ENCODE measurements around the gene CPNE7. TPM values are rescaled to one million over a fixed set of nuclear protein-coding genes. Genes with fewer than 3 reads are reported as not detected.

Gene CPNE7
- total and polyA plus RNA-seq, 2 of the 13 experiments (the other 11 are each of a cell fraction or from before 2014, with no cell fraction given), result 0.59 TPM; not detected in 1

DNA sequence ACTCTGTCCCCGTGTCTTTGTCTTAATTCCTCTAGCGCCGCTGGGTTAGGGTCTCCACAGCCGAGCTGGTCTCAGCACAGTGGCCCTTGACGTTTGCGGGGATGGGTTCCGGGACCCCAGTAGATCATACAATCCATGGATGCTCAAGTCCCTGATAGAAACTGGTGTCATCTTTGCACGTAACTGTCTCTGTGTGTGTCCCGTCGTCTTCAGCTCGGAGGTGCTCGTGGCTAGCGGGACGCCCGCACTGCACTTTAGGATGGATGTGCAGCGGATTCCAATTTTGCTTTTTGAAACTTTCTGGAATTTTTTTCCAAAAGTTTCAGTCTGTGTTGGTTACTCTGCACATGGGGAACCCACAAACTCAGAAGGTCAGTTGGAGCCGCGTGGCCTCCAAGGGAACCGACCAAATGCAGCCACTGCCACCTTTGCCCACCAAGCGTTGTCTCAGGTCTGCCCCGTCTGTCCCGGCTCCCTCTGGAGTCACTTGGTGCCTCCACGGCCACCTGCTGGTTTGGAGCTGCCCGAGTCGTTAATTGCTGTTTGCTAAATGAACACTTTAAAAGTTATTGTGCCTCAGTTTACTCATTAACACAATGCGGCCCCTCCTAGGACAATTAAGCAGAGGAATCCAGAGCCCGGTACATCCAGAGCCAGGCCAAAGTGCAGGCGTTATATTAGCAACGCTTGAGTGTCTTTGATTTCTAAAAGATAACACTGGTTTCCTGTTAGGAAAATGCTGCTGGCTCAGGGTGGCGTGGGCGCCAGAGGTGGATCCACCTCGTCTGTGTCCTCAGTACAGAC lies 32.6 kb downstream of the CPNE7 start (continued):
- TF ChIP-seq, protein P1, sequence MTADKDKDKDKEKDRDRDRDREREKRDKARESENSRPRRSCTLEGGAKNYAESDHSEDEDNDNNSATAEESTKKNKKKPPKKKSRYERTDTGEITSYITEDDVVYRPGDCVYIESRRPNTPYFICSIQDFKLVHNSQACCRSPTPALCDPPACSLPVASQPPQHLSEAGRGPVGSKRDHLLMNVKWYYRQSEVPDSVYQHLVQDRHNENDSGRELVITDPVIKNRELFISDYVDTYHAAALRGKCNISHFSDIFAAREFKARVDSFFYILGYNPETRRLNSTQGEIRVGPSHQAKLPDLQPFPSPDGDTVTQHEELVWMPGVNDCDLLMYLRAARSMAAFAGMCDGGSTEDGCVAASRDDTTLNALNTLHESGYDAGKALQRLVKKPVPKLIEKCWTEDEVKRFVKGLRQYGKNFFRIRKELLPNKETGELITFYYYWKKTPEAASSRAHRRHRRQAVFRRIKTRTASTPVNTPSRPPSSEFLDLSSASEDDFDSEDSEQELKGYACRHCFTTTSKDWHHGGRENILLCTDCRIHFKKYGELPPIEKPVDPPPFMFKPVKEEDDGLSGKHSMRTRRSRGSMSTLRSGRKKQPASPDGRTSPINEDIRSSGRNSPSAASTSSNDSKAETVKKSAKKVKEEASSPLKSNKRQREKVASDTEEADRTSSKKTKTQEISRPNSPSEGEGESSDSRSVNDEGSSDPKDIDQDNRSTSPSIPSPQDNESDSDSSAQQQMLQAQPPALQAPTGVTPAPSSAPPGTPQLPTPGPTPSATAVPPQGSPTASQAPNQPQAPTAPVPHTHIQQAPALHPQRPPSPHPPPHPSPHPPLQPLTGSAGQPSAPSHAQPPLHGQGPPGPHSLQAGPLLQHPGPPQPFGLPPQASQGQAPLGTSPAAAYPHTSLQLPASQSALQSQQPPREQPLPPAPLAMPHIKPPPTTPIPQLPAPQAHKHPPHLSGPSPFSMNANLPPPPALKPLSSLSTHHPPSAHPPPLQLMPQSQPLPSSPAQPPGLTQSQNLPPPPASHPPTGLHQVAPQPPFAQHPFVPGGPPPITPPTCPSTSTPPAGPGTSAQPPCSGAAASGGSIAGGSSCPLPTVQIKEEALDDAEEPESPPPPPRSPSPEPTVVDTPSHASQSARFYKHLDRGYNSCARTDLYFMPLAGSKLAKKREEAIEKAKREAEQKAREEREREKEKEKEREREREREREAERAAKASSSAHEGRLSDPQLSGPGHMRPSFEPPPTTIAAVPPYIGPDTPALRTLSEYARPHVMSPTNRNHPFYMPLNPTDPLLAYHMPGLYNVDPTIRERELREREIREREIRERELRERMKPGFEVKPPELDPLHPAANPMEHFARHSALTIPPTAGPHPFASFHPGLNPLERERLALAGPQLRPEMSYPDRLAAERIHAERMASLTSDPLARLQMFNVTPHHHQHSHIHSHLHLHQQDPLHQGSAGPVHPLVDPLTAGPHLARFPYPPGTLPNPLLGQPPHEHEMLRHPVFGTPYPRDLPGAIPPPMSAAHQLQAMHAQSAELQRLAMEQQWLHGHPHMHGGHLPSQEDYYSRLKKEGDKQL (CRISPR knock-in tag; IDR thresholded peaks at IDR 0.05; ENCODE audit: low read depth), result no peak
- 0 out of 2 replicates have a peak, but pooled peaks have one; percentile 16 for TF ChIP-seq ZFX (CRISPR knock-in tag; IDR thresholded peaks at IDR 0.05; ENCODE audit: low read depth)
- no peak for TF ChIP-seq ZNF562 (CRISPR knock-in tag; IDR thresholded peaks at IDR 0.05; ENCODE audit: borderline replicate concordance)
- TF ChIP-seq, protein P2, sequence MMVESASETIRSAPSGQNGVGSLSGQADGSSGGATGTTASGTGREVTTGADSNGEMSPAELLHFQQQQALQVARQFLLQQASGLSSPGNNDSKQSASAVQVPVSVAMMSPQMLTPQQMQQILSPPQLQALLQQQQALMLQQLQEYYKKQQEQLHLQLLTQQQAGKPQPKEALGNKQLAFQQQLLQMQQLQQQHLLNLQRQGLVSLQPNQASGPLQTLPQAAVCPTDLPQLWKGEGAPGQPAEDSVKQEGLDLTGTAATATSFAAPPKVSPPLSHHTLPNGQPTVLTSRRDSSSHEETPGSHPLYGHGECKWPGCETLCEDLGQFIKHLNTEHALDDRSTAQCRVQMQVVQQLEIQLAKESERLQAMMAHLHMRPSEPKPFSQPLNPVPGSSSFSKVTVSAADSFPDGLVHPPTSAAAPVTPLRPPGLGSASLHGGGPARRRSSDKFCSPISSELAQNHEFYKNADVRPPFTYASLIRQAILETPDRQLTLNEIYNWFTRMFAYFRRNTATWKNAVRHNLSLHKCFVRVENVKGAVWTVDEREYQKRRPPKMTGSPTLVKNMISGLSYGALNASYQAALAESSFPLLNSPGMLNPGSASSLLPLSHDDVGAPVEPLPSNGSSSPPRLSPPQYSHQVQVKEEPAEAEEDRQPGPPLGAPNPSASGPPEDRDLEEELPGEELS (CRISPR knock-in tag; IDR thresholded peaks at IDR 0.05), result no peak
- no peak for TF ChIP-seq POLR2AphosphoS5 (IDR thresholded peaks at IDR 0.05; ENCODE audit: low read depth, low read length)
- TF ChIP-seq THYN1 (CRISPR knock-in tag; IDR thresholded peaks at IDR 0.05; ENCODE audit: borderline replicate concordance, low read depth), result no peak
- TF ChIP-seq, protein P3, sequence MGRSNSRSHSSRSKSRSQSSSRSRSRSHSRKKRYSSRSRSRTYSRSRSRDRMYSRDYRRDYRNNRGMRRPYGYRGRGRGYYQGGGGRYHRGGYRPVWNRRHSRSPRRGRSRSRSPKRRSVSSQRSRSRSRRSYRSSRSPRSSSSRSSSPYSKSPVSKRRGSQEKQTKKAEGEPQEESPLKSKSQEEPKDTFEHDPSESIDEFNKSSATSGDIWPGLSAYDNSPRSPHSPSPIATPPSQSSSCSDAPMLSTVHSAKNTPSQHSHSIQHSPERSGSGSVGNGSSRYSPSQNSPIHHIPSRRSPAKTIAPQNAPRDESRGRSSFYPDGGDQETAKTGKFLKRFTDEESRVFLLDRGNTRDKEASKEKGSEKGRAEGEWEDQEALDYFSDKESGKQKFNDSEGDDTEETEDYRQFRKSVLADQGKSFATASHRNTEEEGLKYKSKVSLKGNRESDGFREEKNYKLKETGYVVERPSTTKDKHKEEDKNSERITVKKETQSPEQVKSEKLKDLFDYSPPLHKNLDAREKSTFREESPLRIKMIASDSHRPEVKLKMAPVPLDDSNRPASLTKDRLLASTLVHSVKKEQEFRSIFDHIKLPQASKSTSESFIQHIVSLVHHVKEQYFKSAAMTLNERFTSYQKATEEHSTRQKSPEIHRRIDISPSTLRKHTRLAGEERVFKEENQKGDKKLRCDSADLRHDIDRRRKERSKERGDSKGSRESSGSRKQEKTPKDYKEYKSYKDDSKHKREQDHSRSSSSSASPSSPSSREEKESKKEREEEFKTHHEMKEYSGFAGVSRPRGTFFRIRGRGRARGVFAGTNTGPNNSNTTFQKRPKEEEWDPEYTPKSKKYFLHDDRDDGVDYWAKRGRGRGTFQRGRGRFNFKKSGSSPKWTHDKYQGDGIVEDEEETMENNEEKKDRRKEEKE (IDR thresholded peaks at IDR 0.05), result no peak
- peak; percentile 50; the same call in 1 of the 2 replicates for TF ChIP-seq TBX2 (CRISPR knock-in tag; IDR thresholded peaks at IDR 0.05; ENCODE audit: borderline replicate concordance)
- no peak for TF ChIP-seq FOSL1 (CRISPR knock-in tag; IDR thresholded peaks at IDR 0.05; ENCODE audit: borderline replicate concordance)
- TF ChIP-seq HNRNPL (IDR thresholded peaks at IDR 0.05; ENCODE audit: low read depth, low read length), result peak; percentile 72; the same call in 1 of the 2 replicates
- TF ChIP-seq, protein P4, sequence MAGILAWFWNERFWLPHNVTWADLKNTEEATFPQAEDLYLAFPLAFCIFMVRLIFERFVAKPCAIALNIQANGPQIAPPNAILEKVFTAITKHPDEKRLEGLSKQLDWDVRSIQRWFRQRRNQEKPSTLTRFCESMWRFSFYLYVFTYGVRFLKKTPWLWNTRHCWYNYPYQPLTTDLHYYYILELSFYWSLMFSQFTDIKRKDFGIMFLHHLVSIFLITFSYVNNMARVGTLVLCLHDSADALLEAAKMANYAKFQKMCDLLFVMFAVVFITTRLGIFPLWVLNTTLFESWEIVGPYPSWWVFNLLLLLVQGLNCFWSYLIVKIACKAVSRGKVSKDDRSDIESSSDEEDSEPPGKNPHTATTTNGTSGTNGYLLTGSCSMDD (CRISPR knock-in tag; IDR thresholded peaks at IDR 0.05), result no peak
- TF ChIP-seq, protein P5, sequence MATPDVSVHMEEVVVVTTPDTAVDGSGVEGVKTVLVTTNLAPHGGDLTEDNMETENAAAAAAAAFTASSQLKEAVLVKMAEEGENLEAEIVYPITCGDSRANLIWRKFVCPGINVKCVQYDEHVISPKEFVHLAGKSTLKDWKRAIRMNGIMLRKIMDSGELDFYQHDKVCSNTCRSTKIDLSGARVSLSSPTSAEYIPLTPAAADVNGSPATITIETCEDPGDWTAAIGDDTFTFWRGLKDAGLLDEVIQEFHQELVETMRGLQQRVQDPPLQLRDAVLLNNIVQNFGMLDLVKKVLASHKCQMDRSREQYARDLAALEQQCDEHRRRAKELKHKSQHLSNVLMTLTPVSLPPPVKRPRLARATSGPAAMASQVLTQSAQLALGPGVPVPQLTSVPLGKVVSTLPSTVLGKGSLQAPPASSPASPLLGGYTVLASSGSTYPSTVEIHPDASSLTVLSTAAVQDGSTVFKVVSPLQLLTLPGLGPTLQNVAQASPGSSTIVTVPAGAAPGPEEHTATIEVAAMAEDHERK (CRISPR knock-in tag; IDR thresholded peaks at IDR 0.05; ENCODE audit: low read depth), result no peak
- TF ChIP-seq ZNF883 (CRISPR knock-in tag; IDR thresholded peaks at IDR 0.05; ENCODE audit: not compliant biosample characterization), result peak; percentile 20

Measured in HepG2 (cell line).